Fibroblast of skin of right biceps (primary cell): Measurements from ENCODE around the gene BABAM1.
A peak's percentile ranks its signal among the peaks of the same experiment; 100 is the strongest.

ENCODE experiments used
- DNase-seq: peaks from one replicate; pipeline ENCODE4 v3.0.0-alpha.2; 2013

BABAM1 gene

DNA sequence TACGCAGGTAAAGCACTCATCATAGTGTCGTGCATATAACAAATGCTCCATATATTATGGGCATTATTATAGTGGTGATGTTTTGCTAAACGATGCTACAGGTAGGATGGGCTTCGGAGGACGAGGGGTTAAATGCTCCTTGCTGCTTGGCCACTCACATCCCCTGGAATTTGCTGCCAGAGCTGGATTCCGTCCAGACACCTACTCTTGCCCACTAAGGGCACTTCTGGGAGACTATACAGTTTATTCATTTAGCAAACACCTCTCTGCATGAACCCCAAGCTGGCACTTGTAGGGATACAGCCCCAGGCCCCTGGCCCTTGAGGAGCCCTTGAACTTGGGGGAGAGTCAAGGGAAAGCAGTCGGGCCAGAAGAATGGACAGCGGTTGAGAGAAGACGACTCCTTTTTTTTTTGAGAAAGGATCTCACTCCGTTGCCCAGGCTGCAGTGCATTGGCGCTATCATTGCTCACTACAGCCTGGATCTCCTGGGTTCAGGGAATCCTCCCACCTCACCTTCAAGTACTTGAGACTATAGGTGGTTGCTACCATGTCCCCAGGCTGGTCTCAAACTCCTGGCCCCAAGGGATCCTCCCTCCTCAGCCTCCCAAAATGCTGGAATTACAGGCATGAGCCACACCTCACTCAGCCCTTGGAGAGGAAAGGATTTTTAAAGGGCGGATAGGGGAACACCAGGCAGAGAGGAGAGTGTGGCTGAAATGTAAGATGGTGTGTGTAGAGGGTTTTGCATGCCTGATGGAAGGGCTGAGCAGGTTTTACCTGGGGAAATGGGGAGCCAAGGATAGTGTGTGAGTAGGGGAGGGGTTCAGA is 37.4 kb downstream of the BABAM1 start:
- no peak for DNase-seq

DNA sequence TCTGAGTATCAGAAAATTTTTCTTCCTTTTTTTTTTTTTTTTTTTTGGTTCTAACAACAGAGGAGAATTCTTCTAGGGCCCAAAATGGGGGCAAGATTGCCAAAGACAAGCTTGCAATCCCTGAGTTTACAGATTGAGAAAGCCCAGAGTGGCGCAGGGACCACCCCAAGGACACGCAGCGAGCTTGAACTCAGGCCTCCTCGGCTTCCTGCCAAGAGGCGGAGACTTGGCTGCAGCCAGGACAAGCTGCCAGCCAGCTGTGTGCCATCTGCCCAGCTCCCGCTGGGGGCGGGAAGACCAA is 37.9 kb downstream of the BABAM1 start:
- no peak for DNase-seq

DNA sequence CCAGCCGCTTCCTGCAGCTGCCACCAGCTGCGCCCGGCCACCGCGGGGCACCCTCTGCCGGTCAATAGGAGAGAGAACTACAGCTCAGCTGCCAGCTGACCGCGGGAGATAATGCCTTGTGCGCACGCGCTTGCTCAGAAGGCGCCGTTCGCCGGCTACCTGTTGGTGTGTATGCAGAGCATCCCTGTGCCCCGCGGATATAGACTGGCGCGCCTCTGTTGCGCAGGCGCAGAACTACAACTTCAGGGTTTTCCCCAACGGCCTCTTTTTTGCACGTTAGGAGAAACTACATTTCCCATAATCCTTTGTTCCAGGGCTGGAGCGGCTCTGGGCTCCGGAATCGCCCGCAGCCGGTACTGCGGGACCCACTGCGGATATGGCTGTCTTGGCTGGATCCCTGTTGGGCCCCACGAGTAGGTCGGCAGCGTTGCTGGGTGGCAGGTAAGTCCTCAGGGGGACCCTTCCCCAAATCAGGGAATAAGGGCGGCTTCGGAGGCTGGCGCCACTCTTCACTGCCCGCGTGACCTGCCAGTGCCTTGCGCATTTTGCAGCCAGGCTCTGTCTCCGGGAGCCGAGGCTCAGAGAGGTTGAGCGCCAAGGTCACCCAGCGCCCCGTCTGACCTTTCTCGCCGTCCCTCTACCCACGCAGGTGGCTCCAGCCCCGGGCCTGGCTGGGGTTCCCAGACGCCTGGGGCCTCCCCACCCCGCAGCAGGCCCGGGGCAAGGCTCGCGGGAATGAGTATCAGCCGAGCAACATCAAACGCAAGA is 38.5 kb downstream of the BABAM1 start, which contains the start of gene MRPL34:
Gene MRPL34 (plus strand): TSS at position 356 of the 768 bp plus-strand sequence. CDS start 21 bp downstream, at position 377.
- peak; percentile 98 for DNase-seq

DNA sequence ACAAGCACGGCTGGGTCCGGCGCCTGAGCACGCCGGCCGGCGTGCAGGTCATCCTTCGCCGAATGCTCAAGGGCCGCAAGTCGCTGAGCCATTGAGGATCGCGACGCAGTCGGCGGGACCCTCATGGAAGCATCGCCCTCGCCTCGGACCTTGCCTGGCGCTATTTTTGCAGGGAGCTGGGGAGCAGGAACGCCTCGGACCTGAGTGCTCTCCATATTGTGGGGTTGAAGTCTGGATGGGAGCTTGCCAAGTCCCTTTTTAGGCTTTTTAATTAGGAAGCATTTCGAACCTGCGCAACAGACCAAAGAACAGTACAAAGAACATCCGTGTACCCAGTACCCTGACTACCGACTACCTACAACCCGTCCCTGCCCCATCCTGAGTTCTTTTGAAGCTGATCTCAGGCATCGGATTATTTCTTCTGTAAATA is 39.1 kb downstream of the BABAM1 start:
- DNase-seq: no peak

DNA sequence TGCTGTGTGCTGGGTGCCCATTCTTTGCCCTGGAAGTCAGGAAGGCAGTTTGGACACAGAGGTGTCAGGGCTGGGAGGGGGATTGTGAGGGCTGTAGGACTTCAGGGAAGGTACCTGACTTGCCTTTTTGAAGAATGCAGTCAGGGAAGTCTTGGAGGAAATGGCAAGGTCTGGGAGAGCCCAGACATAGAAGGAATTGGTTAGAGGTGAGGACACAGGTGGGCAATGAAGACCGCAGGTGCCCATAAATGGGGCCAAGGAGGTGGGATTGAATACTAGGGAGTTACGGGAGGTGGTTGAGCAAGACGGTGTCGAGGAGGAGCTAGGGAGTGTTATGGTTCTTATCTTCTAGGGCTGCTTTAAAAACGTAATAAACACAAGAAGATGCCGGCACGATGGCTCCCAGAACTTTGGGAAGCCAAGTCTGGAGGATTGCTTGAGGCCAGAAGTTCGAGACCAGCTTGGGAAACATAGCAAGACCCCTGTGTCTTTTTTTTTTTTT is 40.7 kb downstream of the BABAM1 start:
- DNase-seq: no peak

DNA sequence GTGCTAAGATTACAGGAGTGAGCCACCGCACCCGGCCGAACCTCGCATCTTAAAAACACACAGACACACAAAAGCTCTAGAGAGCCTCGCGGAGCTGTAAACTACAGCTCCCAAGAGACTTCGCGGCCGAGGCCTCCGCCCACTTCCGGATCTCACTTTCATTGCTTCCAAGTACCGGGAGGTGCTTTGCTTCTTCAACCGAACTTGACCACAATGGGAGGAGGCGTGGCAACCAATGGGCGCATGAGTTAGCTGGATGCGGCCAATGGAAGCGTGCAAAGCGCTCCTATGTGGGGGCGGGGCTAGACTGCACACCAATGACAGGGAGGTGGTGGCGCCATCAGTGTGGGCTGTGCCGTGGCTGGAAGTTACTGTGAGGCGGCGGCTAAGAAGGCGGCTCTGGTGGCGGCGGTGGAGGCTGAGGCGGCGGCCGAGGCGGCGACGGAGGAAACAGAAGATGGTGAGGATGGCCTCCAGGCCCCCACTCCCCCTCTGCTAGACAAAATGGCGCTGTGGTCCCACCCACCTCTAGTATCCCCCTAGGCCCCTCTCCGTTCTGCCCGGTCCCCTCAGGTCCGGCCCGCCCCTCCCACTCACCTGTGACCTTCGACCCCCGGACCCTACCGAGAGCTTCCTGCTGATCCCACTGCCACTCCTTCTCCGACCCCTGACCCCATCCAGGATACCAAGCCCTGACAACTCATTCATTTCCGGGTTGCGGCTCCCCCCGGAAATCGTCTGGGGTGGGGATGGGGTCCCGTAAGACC is 42.1 kb downstream of the BABAM1 start, which contains the start of gene DDA1:
Gene DDA1 (plus strand): TSS at position 366 of the 767 bp plus-strand sequence. CDS start 92 bp downstream, at position 458.
- DNase-seq: peak; percentile 100

DNA sequence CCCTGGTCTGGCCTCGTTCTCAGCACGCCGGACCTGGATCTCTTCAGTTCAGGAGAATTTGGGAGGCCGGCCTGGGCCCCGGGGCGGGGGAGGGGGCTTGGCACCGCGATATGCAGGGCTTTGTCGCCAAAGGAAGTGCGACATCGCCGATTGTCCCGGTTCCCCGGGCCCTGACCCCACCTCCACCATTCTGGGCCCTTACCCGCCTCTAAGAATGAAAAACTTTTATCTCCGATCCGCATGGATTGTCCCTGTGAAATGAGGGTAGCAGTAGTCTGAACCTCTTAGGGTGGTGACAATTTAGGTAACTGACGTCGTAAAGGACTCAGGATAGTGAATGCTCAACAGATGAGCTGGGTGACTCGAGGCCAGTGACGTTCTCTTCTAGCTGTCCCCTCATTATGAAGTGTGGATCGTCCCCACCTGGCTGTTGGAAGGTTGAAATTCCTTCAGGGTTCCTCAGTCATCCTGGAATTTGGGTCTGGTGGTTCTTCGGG is 42.8 kb downstream of the BABAM1 start:
- DNase-seq: no peak

DNA sequence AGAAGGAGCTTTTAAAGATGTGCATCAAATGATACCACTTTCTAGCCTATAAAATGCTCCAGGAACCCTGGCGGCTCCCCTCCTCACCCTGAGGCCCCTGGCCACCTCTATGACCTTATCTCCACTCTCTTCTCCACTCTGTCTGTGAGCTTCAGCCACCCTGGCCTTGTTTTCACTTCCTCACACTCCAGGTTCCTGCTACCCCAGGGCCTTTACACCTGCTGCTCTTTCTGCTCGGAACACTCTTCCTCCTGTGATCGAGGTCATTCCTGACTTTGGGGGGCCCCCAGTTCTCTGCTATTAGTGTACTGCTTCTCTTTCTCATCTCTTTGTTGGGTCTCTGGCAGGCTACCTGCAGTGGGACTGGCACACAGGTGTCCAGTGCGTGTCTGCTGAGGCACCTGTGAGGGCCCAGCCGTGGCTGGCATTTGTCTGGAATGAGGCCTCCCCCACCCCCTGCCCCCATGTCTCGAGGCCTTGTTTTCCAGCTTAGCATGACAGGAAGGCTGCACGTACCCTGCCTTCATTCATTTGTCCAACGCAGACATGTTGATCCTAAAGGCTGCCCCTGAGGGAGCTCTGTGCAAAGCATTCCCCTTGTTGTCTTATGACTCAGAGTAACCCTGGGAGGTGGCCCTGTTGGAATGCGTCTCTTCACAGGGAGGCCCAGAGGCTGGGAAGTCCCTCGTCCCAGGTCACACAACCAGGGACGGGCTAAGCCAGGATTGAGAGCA is 44.4 kb downstream of the BABAM1 start:
- DNase-seq: peak; percentile 75

DNA sequence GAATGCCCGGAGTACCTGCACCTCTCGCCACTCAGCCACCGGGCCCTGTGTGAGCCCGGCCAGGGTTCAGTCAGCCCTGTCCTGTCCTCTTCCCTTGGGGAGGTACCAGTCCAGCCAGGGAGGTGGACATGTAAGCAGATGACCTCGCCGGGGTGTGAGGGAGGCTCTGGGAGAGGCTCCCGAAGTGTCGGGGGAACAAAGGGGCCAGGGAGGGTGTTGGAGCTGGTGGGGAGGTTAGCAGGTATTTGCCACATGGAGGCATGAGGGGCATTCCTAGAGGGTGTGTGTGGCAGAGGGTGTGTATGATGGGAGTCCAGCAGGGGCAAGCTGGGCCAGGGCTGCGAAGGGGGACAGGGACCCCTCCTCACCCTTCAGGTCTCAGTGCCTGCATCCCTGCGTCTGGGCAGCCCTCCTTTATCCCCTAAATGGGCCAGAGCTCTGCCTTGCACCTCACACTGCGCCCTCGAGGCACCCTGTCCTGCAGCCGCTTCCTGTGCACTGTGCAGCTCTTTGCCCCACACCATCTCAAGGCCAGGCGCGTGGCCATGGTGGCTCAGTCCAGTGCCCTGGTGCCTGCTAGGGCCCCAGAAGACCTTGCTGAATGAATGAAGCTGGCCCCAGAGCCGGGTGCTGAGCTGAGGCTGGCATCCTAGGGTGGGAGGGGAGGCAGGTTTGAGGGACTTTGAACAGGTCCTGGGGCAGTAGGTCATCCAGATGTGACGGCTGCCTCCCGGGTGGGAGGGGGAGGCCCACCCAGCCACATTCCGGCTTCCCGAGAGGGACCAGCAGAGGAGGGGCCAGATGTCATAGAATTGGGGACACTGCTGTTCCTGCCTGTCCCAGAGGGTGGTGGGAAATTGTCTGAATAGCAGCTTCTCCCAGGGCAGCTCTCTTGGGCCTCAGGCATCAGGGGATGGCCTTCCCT is 45.2 kb downstream of the BABAM1 start:
- DNase-seq: no peak

DNA sequence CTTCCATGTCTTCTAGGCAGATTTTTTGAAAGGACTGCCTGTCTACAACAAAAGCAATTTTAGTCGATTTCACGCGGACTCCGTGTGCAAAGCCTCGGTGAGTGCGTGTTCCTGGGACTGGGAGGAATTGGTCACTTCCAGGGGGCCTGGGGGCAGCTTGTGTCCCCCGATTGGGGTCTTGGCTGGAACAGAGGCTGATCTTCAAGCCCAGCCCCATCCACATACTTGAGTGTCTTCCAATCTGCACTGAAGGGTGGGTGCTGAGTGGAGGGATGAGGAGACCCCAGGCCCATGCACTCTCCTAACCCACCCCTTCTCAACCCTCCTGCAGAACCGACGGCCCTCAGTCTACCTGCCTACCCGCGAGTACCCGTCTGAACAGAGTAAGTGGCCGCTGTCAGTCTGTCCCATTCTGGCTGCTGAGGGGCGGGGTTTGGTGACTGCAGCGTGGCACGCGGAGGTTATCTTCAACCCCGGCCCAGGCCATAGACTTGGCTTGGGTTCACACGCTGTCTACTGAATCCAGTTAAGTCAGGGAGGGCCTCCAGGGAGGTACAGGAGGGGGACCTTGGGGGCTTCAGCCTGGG is 46.9 kb downstream of the BABAM1 start:
- DNase-seq: no peak

DNA sequence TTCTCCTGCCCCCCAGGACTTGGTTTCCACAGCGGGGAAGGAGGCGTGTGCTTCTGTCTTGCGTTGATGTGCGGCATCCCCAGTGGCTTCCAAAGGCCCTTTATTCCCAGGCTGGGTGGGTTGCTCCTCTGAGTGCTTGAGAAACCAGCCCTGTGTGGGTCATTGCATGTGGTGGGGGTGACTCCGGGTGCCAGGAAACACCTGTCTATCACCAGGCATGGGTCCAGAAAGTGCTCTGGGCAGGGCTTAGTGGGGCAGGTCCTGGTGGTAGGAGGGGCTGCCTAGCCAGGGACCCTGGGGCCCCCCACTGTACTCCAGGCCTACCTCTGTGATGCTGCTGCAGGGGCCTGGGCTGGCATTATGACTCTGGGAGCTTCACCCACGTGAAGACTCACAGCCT is 51.7 kb downstream of the BABAM1 start:
- DNase-seq: no peak

DNA sequence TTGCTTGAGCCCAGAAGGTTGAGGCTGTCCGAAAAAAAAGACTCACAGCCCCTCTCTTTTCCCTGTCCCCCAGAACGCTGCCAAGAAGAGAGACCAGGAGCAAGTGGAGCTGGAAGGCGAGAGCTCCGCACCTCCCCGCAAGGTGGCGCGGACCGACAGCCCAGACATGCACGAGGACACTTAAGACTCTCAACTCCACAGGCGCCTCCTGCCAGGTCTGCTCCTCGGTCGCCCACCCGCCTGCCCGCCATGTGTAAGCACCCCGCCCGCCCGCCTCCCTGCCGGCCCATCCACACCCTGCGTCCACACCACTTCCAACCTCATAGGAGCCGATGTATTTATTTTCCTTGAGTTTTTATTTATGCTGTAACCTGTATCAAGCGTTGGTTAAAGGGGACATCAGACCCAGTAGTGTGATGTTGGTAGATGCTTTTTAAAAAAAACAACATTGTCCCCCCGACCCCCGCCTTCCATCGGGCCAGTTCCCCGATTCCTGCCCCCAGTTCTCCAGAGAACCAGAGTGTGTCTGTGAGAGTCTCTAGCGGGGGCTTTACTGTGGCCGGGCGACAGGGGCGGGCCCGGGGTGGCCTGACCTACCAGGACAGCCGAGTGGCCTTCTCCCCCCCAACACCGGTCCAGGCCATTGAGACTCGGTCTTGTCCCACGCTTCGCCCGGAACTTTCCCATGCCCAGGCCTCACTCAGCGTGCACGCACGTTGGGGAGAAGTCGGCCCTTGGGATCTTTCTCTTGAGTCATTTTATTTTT is 52.4 kb downstream of the BABAM1 start:
- DNase-seq: no peak

DNA sequence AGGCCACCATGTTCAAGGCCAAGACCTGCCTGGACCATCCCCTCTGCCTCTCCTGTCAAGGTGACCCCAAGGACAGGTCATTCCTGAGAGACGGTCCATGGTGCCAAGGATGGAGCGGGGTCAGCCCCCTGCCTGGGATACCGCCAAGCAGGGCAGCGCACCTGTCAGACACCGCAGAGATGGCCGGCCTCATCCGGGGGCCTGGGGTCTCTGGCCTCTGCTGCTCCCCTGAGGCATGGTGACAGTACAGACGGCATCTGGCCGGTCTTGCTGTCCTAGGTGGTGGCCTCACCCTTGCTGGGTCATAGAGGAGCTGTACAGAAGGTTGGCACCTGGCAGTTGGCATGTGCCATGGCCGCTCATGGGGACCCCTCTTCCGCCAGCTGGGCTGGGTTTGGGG is 53.2 kb downstream of the BABAM1 start:
- DNase-seq: no peak

DNA sequence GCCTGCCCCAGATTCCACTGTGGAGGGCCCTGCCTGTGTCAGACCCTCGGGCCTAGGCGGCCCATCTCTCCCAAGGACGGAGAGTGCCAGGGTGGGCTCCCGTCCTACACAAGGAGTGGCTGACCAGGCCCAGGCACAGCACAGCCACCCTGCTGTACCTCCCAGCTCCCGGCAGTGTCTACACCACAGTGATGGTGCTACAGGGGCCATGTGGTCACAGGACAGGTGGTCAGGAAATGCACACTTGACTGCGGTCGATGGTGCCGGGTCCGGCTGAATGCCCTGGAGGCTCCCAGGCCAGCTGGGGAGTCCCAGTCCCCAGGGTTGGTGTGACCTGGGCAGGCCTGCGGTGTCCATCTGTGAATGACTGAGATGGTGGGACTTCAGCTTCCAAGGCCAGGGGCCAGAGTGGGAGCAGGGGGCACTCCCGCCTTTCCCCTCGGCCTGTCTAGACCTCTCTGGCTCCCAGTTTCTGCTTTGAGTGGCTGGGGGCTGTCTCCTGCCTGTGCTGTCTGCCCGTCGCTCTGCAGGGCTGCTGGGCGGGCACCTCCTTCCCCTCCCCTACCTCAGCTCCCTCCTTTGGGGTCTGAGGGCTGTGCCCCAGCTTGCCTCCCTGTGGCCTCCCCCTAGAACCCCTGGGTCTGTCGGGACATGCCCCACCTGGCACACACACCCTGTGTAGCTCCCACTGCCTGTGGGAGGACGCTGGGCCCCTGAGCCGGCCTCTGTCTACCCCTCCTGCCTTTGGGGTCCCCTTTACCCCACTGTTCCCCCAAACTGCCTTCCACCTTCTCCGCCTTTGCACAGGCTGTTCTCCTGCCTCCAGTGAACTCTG is 54.6 kb downstream of the BABAM1 start:
- DNase-seq: no peak

DNA sequence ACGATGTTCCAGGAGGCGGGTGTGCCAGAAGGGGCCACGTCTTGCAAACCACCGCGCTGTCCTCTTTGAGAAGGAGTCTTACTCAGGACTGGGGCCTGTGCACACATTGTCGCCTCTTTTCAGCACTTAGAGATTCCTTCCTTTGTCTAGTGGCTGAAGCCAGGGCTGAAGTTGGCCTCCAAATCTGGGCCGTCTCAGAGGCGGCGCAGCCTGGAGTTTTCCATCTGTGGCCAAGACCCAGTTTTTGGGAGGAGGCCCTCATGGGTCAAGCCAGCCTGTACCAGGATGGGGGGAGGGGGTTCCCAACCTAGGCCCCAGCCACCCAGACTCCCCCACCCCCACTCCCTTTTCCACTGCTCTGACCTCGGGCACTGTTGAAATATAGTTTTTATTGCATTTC is 55.6 kb downstream of the BABAM1 start:
- no peak for DNase-seq

DNA sequence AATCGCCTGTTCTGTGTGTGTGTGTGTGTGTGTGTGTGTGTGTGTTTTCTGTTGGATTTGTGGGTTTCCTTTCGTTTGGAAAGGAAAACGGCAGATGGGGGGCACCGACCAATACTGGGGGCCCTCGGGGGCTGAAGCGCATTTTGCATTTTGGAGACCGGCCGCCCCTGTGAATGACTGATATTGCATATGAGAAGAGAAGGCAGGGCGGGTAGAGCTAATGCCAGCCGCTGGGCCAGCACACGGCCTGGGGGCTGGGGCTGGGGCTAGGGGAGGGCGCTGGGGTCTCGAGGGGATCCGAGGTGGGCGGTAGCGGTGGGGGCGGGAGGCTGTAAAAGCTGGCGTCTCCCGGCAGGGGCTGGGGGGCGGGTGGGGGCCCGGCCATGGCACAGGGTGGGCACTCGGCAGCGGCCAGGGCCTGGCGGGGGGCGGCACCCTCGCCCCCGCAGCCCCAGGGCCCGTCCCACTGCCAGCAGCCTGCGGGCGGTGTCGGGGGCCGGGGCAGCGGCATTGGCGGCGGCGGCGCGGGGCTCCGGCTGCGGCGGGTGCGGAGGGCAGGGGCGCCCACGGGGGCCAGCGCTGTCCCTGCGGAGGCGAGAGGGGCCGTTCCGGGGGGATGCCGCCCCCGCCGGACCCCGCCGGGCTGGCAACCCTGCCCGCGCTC is 56.2 kb downstream of the BABAM1 start:
- no peak for DNase-seq

DNA sequence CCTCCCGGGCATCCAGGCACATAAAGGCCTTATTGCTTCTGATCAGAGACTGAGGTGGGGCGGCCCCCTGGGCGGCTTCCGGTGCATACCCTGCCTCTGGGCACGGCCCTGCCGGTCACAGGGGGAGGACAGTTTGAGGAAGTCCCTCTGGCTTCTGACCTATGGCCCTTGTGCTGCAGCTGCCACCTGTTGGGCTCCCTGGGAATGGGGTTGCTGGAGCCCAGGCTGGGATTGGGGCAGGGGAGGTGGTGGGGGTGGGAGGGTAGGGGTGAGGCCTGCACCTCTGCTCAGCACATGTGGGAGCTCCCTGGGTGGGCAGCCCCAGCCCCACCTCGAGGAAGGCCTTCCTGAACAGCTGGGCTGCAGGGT is 56.7 kb downstream of the BABAM1 start:
- DNase-seq: no peak

DNA sequence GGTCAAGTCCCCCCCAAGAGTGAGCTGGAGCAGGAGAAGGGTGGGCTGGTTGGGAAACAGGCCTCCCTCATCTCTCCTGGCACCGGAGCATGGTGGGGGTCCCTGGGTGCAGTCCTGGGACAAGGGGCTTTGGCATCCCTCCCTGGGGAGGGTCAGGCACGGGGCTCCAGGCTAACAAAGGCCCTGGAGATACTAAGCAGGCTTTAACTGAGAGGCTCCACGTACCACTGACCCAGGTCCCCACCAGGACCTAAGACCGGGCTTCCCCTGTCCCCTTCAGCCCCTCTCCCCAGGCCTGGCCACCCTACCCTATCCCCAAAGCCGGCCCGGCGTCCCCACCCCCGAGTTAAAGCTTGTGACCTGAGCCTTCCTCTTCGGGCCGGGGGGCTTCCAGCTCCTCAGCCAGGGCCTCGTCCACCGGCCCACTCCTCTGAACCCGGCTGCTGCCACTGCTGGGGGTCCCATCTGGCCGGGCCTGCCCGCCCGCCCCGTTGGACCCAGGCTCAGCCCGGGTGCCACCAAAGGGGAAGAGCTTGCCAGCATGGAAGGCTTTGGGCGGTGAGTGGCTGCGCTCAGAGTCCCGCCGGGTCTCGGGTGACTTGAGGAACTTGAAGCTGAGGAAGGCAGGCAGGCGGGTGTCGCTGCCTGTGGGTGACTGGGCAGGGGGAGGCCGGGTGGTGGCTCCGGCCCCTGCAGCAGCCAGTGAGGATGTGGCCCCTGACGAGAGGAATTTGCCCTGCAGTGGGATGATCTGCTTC is 57.3 kb downstream of the BABAM1 start:
- no peak for DNase-seq
